Fibroblast of lung (primary cell): ENCODE results near the gene LRMDA. TPM values are rescaled to one million over a fixed set of nuclear protein-coding genes. Genes with fewer than 3 reads are reported as not detected.
"Not testable (repeated sequence)": the region's sequence is repeated elsewhere in the genome, so short reads cannot be mapped to it uniquely, and the experiment has no call there.

Source experiments
- DNase-seq, 2 donors: peaks; one replicate each; pipeline versions ENCODE4 v3.0.0 to v3.0.0-alpha.2; 2010; ENCODE audit warnings: low read depth in 2 of 2
- H2AFZ ChIP-seq: 2 replicates; pipeline ENCODE4 v1.5.1; 2012; ENCODE audit warnings: low read length, control low read depth, inconsistent platforms
- H3K27ac ChIP-seq: 2 replicates; pipeline ENCODE4 v1.5.1; 2011; ENCODE audit warnings: low read length, control low read depth; ENCODE audit not compliant: insufficient read depth
- H3K27me3 ChIP-seq: 2 replicates; pipeline ENCODE4 v1.5.1; 2011; ENCODE audit warnings: mild to moderate bottlenecking, low read length; ENCODE audit not compliant: control insufficient read depth, insufficient read depth
- H3K36me3 ChIP-seq: 2 replicates; pipeline ENCODE4 v1.5.1; 2011; ENCODE audit warnings: low read length; ENCODE audit not compliant: control insufficient read depth, insufficient read depth
- H3K4me1 ChIP-seq: 2 replicates; pipeline ENCODE4 v1.5.1; 2011; ENCODE audit warnings: low read length; ENCODE audit not compliant: control insufficient read depth, insufficient read depth; ENCODE audit errors: extremely low read depth
- H3K4me2 ChIP-seq: 2 replicates; pipeline ENCODE4 v1.5.1; 2011; ENCODE audit warnings: low read length, control low read depth; ENCODE audit not compliant: insufficient read depth; ENCODE audit errors: extremely low read depth
- H3K4me3 ChIP-seq, 4 experiments: fragments of 200-600 bp in 1 of 4; sonication (generic) in 1 of 4; replicated peaks in 1 of 4; 2 replicates each; pipeline ENCODE4 v1.5.1; 2011 to 2016; ENCODE audit warnings: low read length in 4 of 4, low read depth in 3 of 4, mild to moderate bottlenecking in 3 of 4, control low read depth in 2 of 4, inconsistent platforms in 1 of 4, mixed read lengths in 1 of 4; ENCODE audit not compliant: insufficient read depth in 1 of 4; ENCODE audit errors: control extremely low read depth in 1 of 4
- H3K79me2 ChIP-seq: 2 replicates; pipeline ENCODE4 v1.5.1; 2012; ENCODE audit warnings: mild to moderate bottlenecking, low read length, inconsistent platforms; ENCODE audit not compliant: control insufficient read depth, insufficient read depth
- H3K9ac ChIP-seq: 2 replicates; pipeline ENCODE4 v1.5.1; 2011; ENCODE audit warnings: mild to moderate bottlenecking, low read length, control low read depth; ENCODE audit not compliant: insufficient read depth
- H3K9me3 ChIP-seq: 2 replicates; pipeline ENCODE4 v1.5.1; 2012; ENCODE audit warnings: low read depth, low read length; ENCODE audit not compliant: control insufficient read depth, insufficient read depth
- H4K20me1 ChIP-seq: 2 replicates; pipeline ENCODE4 v1.5.1; 2011; ENCODE audit warnings: low read length; ENCODE audit not compliant: control insufficient read depth, insufficient read depth; ENCODE audit errors: extremely low read depth
- CTCF ChIP-seq, 2 donors: IDR thresholded peaks in 1 of 2; conservative IDR thresholded peaks in 1 of 2; 1 replicate in 1 of 2; 2 replicates in 1 of 2; pipeline ENCODE4 v1.5.1; 2011 to 2012; ENCODE audit warnings: low read length in 2 of 2, control low read depth in 1 of 2, inconsistent platforms in 1 of 2, low read depth in 1 of 2, mild to moderate bottlenecking in 1 of 2
- EZH2 ChIP-seq: IDR thresholded peaks from 2 replicates; pipeline ENCODE4 v1.5.1; 2012; ENCODE audit warnings: low read length, control low read depth, mild to moderate bottlenecking; ENCODE audit errors: missing control alignments
- polyA plus RNA-seq, 2 donors: library from polyadenylated mRNA; depleted of rRNA in 1 of 2; stranded (reverse) in 1 of 2; unstranded in 1 of 2; fragments of >200 nt; gene quantifications; 2 replicates each; pipeline ENCODE4 v1.2.1, GENCODE V29; 2011 to 2012; ENCODE audit warnings: missing spikeins in 1 of 2
- total RNA-seq: library from RNA; depleted of rRNA; stranded (reverse); fragments of >200 nt; gene quantifications from 2 replicates; pipeline ENCODE4 v1.2.1, GENCODE V29; 2014

LRMDA gene
- total and polyA plus RNA-seq, 2 donors (not counting 1 experiment from before 2014, with no cell fraction given): 1.7 to 2.0 TPM

DNA sequence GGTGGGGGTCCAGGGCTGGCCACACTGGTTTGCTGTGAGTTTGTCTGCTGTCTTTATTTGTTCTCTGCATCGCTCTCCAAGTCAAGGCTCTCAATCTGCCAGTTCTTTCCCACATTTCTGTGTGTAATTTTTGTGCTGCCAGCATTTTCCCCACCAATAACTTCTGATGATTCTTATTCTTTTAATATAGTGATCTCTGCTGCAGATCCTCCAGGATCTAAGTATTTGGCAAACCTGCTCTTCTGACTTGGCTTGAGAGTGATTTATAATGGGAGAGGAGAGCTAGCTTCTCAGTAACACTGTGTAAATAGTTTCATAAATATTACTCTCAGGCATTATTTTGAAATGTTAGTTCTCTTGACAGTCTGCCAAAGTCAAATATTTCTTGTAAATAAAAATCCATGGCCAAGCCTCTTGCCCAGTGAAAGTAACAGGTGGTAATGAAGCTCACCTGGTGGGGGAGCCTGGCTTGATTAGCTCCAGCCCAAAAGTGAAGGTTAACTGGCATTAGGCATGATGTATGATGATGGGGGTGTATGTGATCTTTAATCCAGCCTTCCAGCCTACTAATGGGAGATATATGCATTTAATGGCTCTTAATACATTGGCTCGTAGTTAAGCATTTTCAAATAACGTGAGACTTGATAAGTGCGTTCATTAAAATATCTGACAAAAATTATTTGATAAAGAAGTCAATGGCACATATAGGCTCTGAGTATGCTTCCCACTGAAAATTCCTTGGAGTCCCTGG lies 1150.3 kb downstream of the LRMDA start:
- Histone ChIP-seq H3K79me2 (no peaks in the 10 kb centered on the region), H3K27me3 (no peaks in the 10 kb centered on the region), H2AFZ (no peak overlapping the region), H3K9ac (no peak overlapping the region), H3K4me1 (peaks cover 17% of the 10 kb centered on the region), H4K20me1 (no peaks in the 10 kb centered on the region), H3K36me3 (no peaks in the 10 kb centered on the region), H3K27ac (no peak overlapping the region), H3K9me3 (no peaks in the 10 kb centered on the region), H3K4me2 (no peak overlapping the region), H3K4me3 (no peak overlapping the region)
- no peak for DNase-seq
- TF ChIP-seq CTCF (conservative IDR thresholded peaks at IDR 0.05 in 1 of 2, IDR thresholded peaks at IDR 0.05 in 1 of 2; ENCODE audit: low read depth in 1 of 2, low read length in 2 of 2) (no peak), EZH2 (no peak)

DNA sequence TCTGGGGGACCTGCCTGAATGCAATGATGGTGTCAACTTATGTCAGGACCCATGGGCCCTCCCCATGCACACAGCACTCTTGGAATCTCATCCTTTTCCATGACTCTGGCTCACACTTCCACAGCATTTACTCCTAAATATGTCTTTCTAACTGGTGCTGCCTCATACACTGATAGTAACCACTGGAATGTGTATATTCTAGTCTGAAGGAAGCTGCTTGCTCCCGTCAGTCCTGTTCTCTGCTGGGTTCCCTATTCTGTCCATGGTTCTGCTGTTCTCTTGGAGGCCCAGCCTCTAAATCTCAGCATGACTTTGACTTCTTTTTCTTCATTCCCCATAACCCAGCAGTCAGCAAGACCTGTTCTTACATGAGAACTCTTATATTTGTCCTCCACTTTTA lies 1151.1 kb downstream of the LRMDA start:
- Histone ChIP-seq H3K27ac (no peak overlapping the region), H2AFZ (no peak overlapping the region)
- no peak for TF ChIP-seq EZH2

DNA sequence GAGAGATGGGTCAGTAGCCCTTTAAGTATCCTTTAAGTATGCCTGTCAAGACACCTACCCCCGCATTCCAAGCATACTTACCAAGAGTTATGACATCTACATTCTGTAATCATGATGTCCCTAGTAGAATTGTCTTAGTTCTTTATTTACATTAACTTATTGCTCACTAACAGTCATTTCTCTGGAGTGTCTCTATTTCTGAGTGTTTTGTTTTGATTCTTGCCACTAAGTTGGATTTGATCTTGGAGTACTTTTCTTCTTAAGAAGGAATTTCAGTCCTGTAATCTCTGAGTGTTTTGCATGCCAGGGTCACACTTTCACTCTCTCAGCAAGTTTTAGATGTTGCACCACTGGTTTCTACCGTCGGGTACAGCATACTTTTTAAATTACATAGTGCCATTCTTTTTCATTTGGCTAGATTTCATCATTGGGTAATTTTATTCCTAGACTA lies 1152.3 kb downstream of the LRMDA start:
- Histone ChIP-seq H3K79me2 (no peaks in the 10 kb centered on the region), H2AFZ (no peak overlapping the region), H3K27me3 (no peaks in the 10 kb centered on the region), H3K4me2 (peak overlapping the region; percentile 58), H3K36me3 (no peaks in the 10 kb centered on the region), H3K9me3 (no peaks in the 10 kb centered on the region), H3K4me1 (peaks cover 17% of the 10 kb centered on the region), H4K20me1 (no peaks in the 10 kb centered on the region), H3K9ac (no peak overlapping the region), H3K27ac (no peak overlapping the region), H3K4me3 (no peak overlapping the region)
- no peak for TF ChIP-seq CTCF (conservative IDR thresholded peaks at IDR 0.05 in 1 of 2, IDR thresholded peaks at IDR 0.05 in 1 of 2; ENCODE audit: low read depth in 1 of 2, low read length in 2 of 2)
- no peak for TF ChIP-seq EZH2
- DNase-seq: peak; percentile 82 to 92

More for the DNA sequence above, 1151.1 kb downstream of the LRMDA start:
- Histone ChIP-seq H3K36me3 (no peaks in the 10 kb centered on the region), H3K79me2 (no peaks in the 10 kb centered on the region), H3K9ac (no peak overlapping the region), H3K4me1 (peaks cover 17% of the 10 kb centered on the region), H3K4me2 (no peak overlapping the region), H3K9me3 (no peaks in the 10 kb centered on the region), H3K27me3 (no peaks in the 10 kb centered on the region), H3K4me3 (no peak overlapping the region), H4K20me1 (no peaks in the 10 kb centered on the region)
- DNase-seq: peak in 1 of 2 donors; percentile 62

DNA sequence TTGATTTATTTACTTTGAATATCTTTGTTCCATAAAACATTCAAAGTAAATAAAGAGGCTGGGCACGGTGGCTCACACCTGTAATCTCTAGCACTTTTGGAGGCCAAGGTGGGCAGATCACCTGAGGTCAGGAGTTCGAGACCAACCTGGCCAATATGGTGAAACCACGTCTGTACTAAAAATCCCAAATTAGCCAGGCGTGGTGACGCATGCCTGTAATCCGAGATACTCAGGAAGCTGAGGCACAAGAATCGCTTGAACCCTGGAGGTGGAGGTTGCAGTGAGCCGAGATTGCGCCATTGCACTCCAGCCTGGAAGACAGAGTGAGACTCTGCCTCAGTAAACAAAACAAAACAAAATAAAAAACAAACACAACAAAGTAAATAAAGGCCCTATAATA lies 1153.0 kb downstream of the LRMDA start:
- H3K27me3 ChIP-seq, H3K79me2 ChIP-seq: not testable (repeated sequence)

More for the DNA sequence above, 1153.0 kb downstream of the LRMDA start:
- H2AFZ ChIP-seq, H3K36me3 ChIP-seq, H4K20me1 ChIP-seq, H3K9ac ChIP-seq, H3K4me3 ChIP-seq, H3K9me3 ChIP-seq, DNase-seq: not testable (repeated sequence)
- Histone ChIP-seq H3K4me2 (peak overlapping the region; percentile 58), H3K4me1 (peaks cover 17% of the 10 kb centered on the region), H3K27ac (peak overlapping the region; percentile 9)
